ENCODE results near the gene DNM3. TPM values are rescaled to one million over a fixed set of nuclear protein-coding genes. Genes with fewer than 3 reads are reported as not detected.
A peak's percentile ranks its signal among the peaks of the same experiment; 100 is the strongest.

DNM3 gene
- total RNA-seq, 1 donor, result 0.72 TPM

- H3K27ac ChIP-seq (ENCODE audit: low read depth, low read length), result peak overlapping the region; percentile 78
- no peak overlapping the region for H3K4me3 ChIP-seq (ENCODE audit: insufficient read depth, low read length)
- DNase-seq (ENCODE audit: insufficient read length, low spot score, missing footprints), result no peak
Measured at GRCh38 chr1:172254521-172255222, 413.4 kb downstream of the DNM3 start.

GRCh38 chr1:172255223-172255560 is 413.9 kb downstream of the DNM3 start:
- Histone ChIP-seq H3K4me1 (ENCODE audit: insufficient read depth, low read length) (peaks cover 23% of the 10 kb centered on the region), H4K20me1 (ENCODE audit: insufficient read depth, low read length) (no peaks in the 10 kb centered on the region), H3K4me3 (ENCODE audit: insufficient read depth, low read length) (no peak overlapping the region), H3K27me3 (ENCODE audit: insufficient read depth, low read length) (no peaks in the 10 kb centered on the region), H3K79me2 (ENCODE audit: insufficient read depth, low read length) (no peaks in the 10 kb centered on the region), H3K9me3 (ENCODE audit: low read depth, low read length) (no peaks in the 10 kb centered on the region), H3K4me2 (ENCODE audit: insufficient read depth, low read length) (peak overlapping the region; percentile 53), H3K27ac (ENCODE audit: low read depth, low read length) (peak overlapping the region; percentile 78), H2AFZ (ENCODE audit: low read length) (no peak overlapping the region), H3K36me3 (ENCODE audit: insufficient read depth, low read length) (no peaks in the 10 kb centered on the region)
- no peak for TF ChIP-seq CTCF (IDR thresholded peaks at IDR 0.05; ENCODE audit: extremely low read depth, low read depth, low read length)
- DNase-seq (ENCODE audit: insufficient read length, low spot score, missing footprints), result no peak

More at GRCh38 chr1:172254521-172255222, 413.4 kb downstream of the DNM3 start:
- Histone ChIP-seq H4K20me1 (ENCODE audit: insufficient read depth, low read length) (no peaks in the 10 kb centered on the region), H3K9me3 (ENCODE audit: low read depth, low read length) (no peaks in the 10 kb centered on the region), H3K27me3 (ENCODE audit: insufficient read depth, low read length) (no peaks in the 10 kb centered on the region), H3K36me3 (ENCODE audit: insufficient read depth, low read length) (no peaks in the 10 kb centered on the region), H3K79me2 (ENCODE audit: insufficient read depth, low read length) (no peaks in the 10 kb centered on the region), H2AFZ (ENCODE audit: low read length) (no peak overlapping the region), H3K4me2 (ENCODE audit: insufficient read depth, low read length) (peak overlapping the region; percentile 53), H3K4me1 (ENCODE audit: insufficient read depth, low read length) (peaks cover 23% of the 10 kb centered on the region)
- no peak for TF ChIP-seq CTCF (IDR thresholded peaks at IDR 0.05; ENCODE audit: extremely low read depth, low read depth, low read length)

DNA sequence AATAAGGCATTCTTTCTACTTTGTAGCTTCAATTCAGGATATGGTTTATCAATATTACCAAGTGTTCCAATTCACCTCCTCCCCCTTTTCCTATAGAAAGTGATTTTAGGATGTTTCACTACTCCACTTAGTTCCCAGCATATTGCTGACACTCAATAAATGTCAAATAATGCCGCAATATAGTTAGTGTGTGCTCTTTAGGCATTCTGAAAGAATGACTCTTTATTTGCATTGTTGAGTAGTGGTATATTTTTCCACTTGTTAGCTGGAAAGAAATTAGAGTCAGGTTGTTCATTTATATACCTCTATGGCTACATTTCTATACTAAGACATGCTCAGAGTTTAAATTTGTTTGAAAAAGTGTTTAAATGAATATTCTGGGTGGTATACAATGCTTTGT is 424.6 kb downstream of the DNM3 start:
- no peak for DNase-seq (ENCODE audit: insufficient read length, low spot score, missing footprints)
- TF ChIP-seq CTCF (IDR thresholded peaks at IDR 0.05; ENCODE audit: extremely low read depth, low read depth, low read length), result no peak
- no peaks in the 10 kb centered on the region for H3K27me3 ChIP-seq (ENCODE audit: insufficient read depth, low read length)
- H3K79me2 ChIP-seq (ENCODE audit: insufficient read depth, low read length), result no peaks in the 10 kb centered on the region
- no peaks in the 10 kb centered on the region for H3K9me3 ChIP-seq (ENCODE audit: low read depth, low read length)
- no peaks in the 10 kb centered on the region for H3K36me3 ChIP-seq (ENCODE audit: insufficient read depth, low read length)
- no peak overlapping the region for H3K4me2 ChIP-seq (ENCODE audit: insufficient read depth, low read length)
- no peak overlapping the region for H3K4me3 ChIP-seq (ENCODE audit: insufficient read depth, low read length)
- no peaks in the 10 kb centered on the region for H4K20me1 ChIP-seq (ENCODE audit: insufficient read depth, low read length)
- H2AFZ ChIP-seq (ENCODE audit: low read length), result no peak overlapping the region
- H3K4me1 ChIP-seq (ENCODE audit: insufficient read depth, low read length), result peaks cover 24% of the 10 kb centered on the region
- H3K27ac ChIP-seq (ENCODE audit: low read depth, low read length), result no peak overlapping the region

- Histone ChIP-seq H4K20me1 (ENCODE audit: insufficient read depth, low read length) (no peaks in the 10 kb centered on the region), H3K27me3 (ENCODE audit: insufficient read depth, low read length) (no peaks in the 10 kb centered on the region), H3K36me3 (ENCODE audit: insufficient read depth, low read length) (no peaks in the 10 kb centered on the region), H3K9me3 (ENCODE audit: low read depth, low read length) (no peaks in the 10 kb centered on the region), H3K4me1 (ENCODE audit: insufficient read depth, low read length) (peaks cover 24% of the 10 kb centered on the region), H2AFZ (ENCODE audit: low read length) (no peak overlapping the region), H3K27ac (ENCODE audit: low read depth, low read length) (no peak overlapping the region), H3K4me2 (ENCODE audit: insufficient read depth, low read length) (no peak overlapping the region), H3K4me3 (ENCODE audit: insufficient read depth, low read length) (no peak overlapping the region), H3K79me2 (ENCODE audit: insufficient read depth, low read length) (no peaks in the 10 kb centered on the region)
- TF ChIP-seq CTCF (IDR thresholded peaks at IDR 0.05; ENCODE audit: extremely low read depth, low read depth, low read length), result no peak
- no peak for DNase-seq (ENCODE audit: insufficient read length, low spot score, missing footprints)
Measured at GRCh38 chr1:172266528-172267174, 425.4 kb downstream of the DNM3 start.

Data from osteoblast (primary cell).